H1 (cell line): ENCODE measurements around the gene TTC33. TPM values are rescaled to one million over a fixed set of nuclear protein-coding genes. Genes with fewer than 3 reads are reported as not detected.

ENCODE experiments used
- CTCF ChIA-PET: fragments of 300-600 bp; sonication (Branson Sonifier 250); formaldehyde crosslinking; loops from one replicate; lab custom pipeline; 2021; ENCODE audit not compliant: partially characterized antibody; lab: Charles Lee
- POLR2A ChIA-PET: fragments of 300-600 bp; sonication (Branson Sonifier 250); formaldehyde crosslinking; loops from one replicate; lab custom pipeline; 2021; ENCODE audit warnings: inconsistent platforms; ENCODE audit not compliant: partially characterized antibody; lab: Charles Lee
- DNase-seq, 2 experiments: peaks; one replicate each; pipeline versions ENCODE4 v3.0.0 to v3.0.0-alpha.2; 2010 to 2022; ENCODE audit warnings: low spot score in 2 of 2, low read depth in 1 of 2, mixed read lengths in 1 of 2
- FAIRE-seq: peaks from 2 replicates; lab custom pipeline; 2011; peaks lifted over from hg19 to GRCh38; lab: Jason Lieb, UNC
- H2AFZ ChIP-seq: 2 replicates; pipeline ENCODE4 v1.8.1; 2012; ENCODE audit warnings: low read length, inconsistent platforms
- H2AK5ac ChIP-seq: 2 replicates; pipeline ENCODE4 v1.6.1; 2013; ENCODE audit warnings: low read depth, low read length
- H2BK120ac ChIP-seq: replicated peaks from 2 replicates; pipeline ENCODE3; 2013; ENCODE audit warnings: low read depth, low read length, inconsistent platforms
- H2BK12ac ChIP-seq: 2 replicates; pipeline ENCODE4 v1.6.1; 2013; ENCODE audit warnings: low read depth, low read length
- H2BK15ac ChIP-seq: 2 replicates; pipeline ENCODE4 v1.6.1; 2013; ENCODE audit warnings: low read length
- H2BK20ac ChIP-seq: 2 replicates; pipeline ENCODE4 v1.6.1; 2013; ENCODE audit warnings: low read length
- H2BK5ac ChIP-seq: 2 replicates; pipeline ENCODE4 v1.6.1; 2013; ENCODE audit warnings: low read depth, low read length
- H3K14ac ChIP-seq: 2 replicates; pipeline ENCODE4 v1.6.1; 2013; ENCODE audit warnings: inconsistent platforms; ENCODE audit not compliant: insufficient read length
- H3K18ac ChIP-seq: 2 replicates; pipeline ENCODE4 v1.6.1; 2013; ENCODE audit warnings: low read length; ENCODE audit errors: extremely low read depth
- H3K23ac ChIP-seq: 2 replicates; pipeline ENCODE4 v1.6.1; 2013; ENCODE audit warnings: inconsistent platforms; ENCODE audit not compliant: insufficient read length
- H3K23me2 ChIP-seq: 2 replicates; pipeline ENCODE4 v1.6.1; 2013; ENCODE audit warnings: low read depth, low read length
- H3K27ac ChIP-seq: 2 replicates; pipeline ENCODE4 v1.6.1; 2011; ENCODE audit warnings: low read depth, low read length, inconsistent platforms
- H3K27me3 ChIP-seq, 4 experiments: replicated peaks in 1 of 4; 1 replicate in 1 of 4; 2 replicates in 3 of 4; pipeline versions ENCODE4 v1.6.1 to v1.8.1; 2011 to 2013; ENCODE audit warnings: low read length in 3 of 4, mild to moderate bottlenecking in 3 of 4, inconsistent platforms in 2 of 4, mixed read lengths in 2 of 4, moderate library complexity in 1 of 4; ENCODE audit not compliant: control insufficient read depth in 3 of 4, insufficient read depth in 3 of 4; ENCODE audit errors: extremely low read depth in 1 of 4
- H3K36me3 ChIP-seq, 4 experiments: 2 replicates each; pipeline versions ENCODE4 v1.6.1 to v1.8.1; 2011 to 2013; ENCODE audit warnings: mild to moderate bottlenecking in 4 of 4, low read length in 3 of 4, moderate library complexity in 2 of 4, control low read depth in 1 of 4, inconsistent platforms in 1 of 4; ENCODE audit not compliant: insufficient read depth in 4 of 4, control insufficient read depth in 2 of 4
- H3K4ac ChIP-seq: replicated peaks from 2 replicates; pipeline ENCODE3; 2013; ENCODE audit warnings: low read length, low read depth, mixed read lengths, inconsistent platforms; ENCODE audit not compliant: insufficient read length
- H3K4me1 ChIP-seq, 4 experiments: replicated peaks in 1 of 4; 1 replicate in 1 of 4; 2 replicates in 3 of 4; pipeline versions ENCODE4 v1.6.1 to v1.8.1; 2011 to 2013; ENCODE audit warnings: low read length in 3 of 4, inconsistent platforms in 2 of 4, mixed read lengths in 1 of 4; ENCODE audit not compliant: insufficient read depth in 4 of 4, control insufficient read depth in 3 of 4
- H3K4me2 ChIP-seq, 2 experiments: 2 replicates each; pipeline versions ENCODE4 v1.6.1 to v1.8.1; 2011 to 2013; ENCODE audit warnings: low read depth in 2 of 2, low read length in 2 of 2, control low read depth in 1 of 2, inconsistent platforms in 1 of 2, mild to moderate bottlenecking in 1 of 2; ENCODE audit not compliant: insufficient read depth in 1 of 2
- H3K4me3 ChIP-seq, 4 experiments: fragments of 200-600, 300-600 bp in 1 of 4; sonication (generic), shearing (Covaris generic), sonication (Bioruptor Twin) in 1 of 4; 2 replicates each; pipeline versions ENCODE4 v1.5.1 to v1.8.1; 2011 to 2016; ENCODE audit warnings: low read length in 4 of 4, low read depth in 3 of 4, control low read depth in 2 of 4, inconsistent platforms in 2 of 4, mild to moderate bottlenecking in 2 of 4, mixed read lengths in 1 of 4, moderate library complexity in 1 of 4; ENCODE audit not compliant: insufficient read depth in 2 of 4; ENCODE audit errors: extremely low read depth in 1 of 4
- H3K56ac ChIP-seq: replicated peaks from 2 replicates; pipeline ENCODE3; 2013; ENCODE audit warnings: low read depth, mild to moderate bottlenecking, mixed read lengths, low read length, inconsistent platforms; ENCODE audit not compliant: insufficient read length
- H3K79me1 ChIP-seq: 2 replicates; pipeline ENCODE4 v1.6.1; 2013; ENCODE audit warnings: low read depth, low read length, control low read depth
- H3K79me2 ChIP-seq, 2 experiments: 2 replicates each; pipeline versions ENCODE4 v1.6.1 to v1.8.1; 2012 to 2013; ENCODE audit warnings: low read length in 2 of 2, mild to moderate bottlenecking in 2 of 2, inconsistent platforms in 1 of 2; ENCODE audit not compliant: insufficient read depth in 2 of 2, control insufficient read depth in 1 of 2
- H3K9ac ChIP-seq, 4 experiments: replicated peaks in 1 of 4; 1 replicate in 1 of 4; 2 replicates in 3 of 4; pipeline versions ENCODE4 v1.6.1 to v1.8.1; 2011 to 2013; ENCODE audit warnings: low read depth in 3 of 4, low read length in 3 of 4, control low read depth in 2 of 4, mild to moderate bottlenecking in 2 of 4, moderate library complexity in 2 of 4, inconsistent platforms in 1 of 4; ENCODE audit errors: extremely low read depth in 1 of 4
- H3K9me3 ChIP-seq, 2 experiments: 2 replicates each; pipeline versions ENCODE4 v1.6.1 to v1.8.1; 2012 to 2013; ENCODE audit warnings: mild to moderate bottlenecking in 2 of 2, moderate library complexity in 2 of 2, control low read depth in 1 of 2, inconsistent platforms in 1 of 2, low read depth in 1 of 2, low read length in 1 of 2, mixed read lengths in 1 of 2; ENCODE audit not compliant: insufficient read depth in 2 of 2
- H4K20me1 ChIP-seq, 2 experiments: replicated peaks in 1 of 2; 2 replicates each; pipeline versions ENCODE3 to v1.8.1; 2011 to 2013; ENCODE audit warnings: inconsistent platforms in 2 of 2, low read length in 2 of 2, mild to moderate bottlenecking in 1 of 2; ENCODE audit not compliant: insufficient read depth in 2 of 2, control insufficient read depth in 1 of 2
- H4K5ac ChIP-seq: 2 replicates; pipeline ENCODE4 v1.6.1; 2013; ENCODE audit warnings: low read length, low read depth, mixed read lengths, inconsistent platforms; ENCODE audit not compliant: insufficient read length
- H4K8ac ChIP-seq: 2 replicates; pipeline ENCODE4 v1.8.0; 2013; ENCODE audit warnings: mild to moderate bottlenecking, moderate library complexity, low read length, inconsistent platforms; ENCODE audit not compliant: insufficient read depth; ENCODE audit errors: extremely low read depth
- H4K91ac ChIP-seq: replicated peaks from 2 replicates; pipeline ENCODE3; 2013; ENCODE audit warnings: low read length, mixed read lengths, inconsistent platforms; ENCODE audit not compliant: insufficient read length
- ASH2L ChIP-seq: fragments of 200-600, 300-600 bp; sonication (generic); IDR thresholded peaks from one replicate; pipeline ENCODE4 v1.7.1; 2017; ENCODE audit warnings: low read length
- NANOG ChIP-seq: IDR thresholded peaks from 2 replicates; pipeline ENCODE4 v1.6.1; 2011; ENCODE audit warnings: low read length, low read depth, mild to moderate bottlenecking, inconsistent platforms; ENCODE audit not compliant: insufficient read depth, poor library complexity, severe bottlenecking
- WGBS, 2 experiments: shearing (Covaris generic) in 1 of 2; methylation state at CpG; one replicate each; pipeline versions ENCODE4 v1.1.6 to v1.1.7; 2013 to 2015; ENCODE audit warnings: low lambda C conversion rate in 2 of 2, mixed read lengths in 2 of 2, inconsistent platforms in 1 of 2, low coverage in 1 of 2, missing lambda C conversion rate in 1 of 2; ENCODE audit not compliant: insufficient replicate concordance in 2 of 2, insufficient coverage in 1 of 2, insufficient read length in 1 of 2; ENCODE audit errors: extremely low coverage in 1 of 2, missing lambda C conversion rate in 1 of 2; 5-methylcytosine and 5-hydroxymethylcytosine counted together
- polyA plus RNA-seq, 7 experiments: library from polyadenylated mRNA; depleted of rRNA in 3 of 7; stranded (reverse) in 5 of 7; unstranded in 2 of 7; fragments of >200 nt in 5 of 7; fragments of 200-250 nt in 2 of 7; gene quantifications; 1 replicate in 5 of 7; 2 replicates in 1 of 7; 4 replicates in 1 of 7; pipeline versions ENCODE4 v1.2.1 to v1.2.3, GENCODE V29; 2011 to 2013; ENCODE audit warnings: missing spikeins in 2 of 7, mixed read lengths in 2 of 7
- total RNA-seq: library from RNA; stranded (reverse); fragmentation: NEBNext Ultra II Directional; extraction: Animal tissue kit (Norgen Biotek cat#: 25700); gene quantifications from 2 replicates; pipeline ENCODE4 v1.2.1, GENCODE V29; 2021

The TTC33 gene
- total and polyA plus RNA-seq, 2 of the 8 experiments (the other 6 are each of a cell fraction or from before 2014, with no cell fraction given), result 1.2 to 12.6 TPM

GRCh38 chr5:40791715-40792139 lies 36.0 kb upstream of the TTC33 start:
- Histone ChIP-seq H4K91ac (no peak overlapping the region), H2BK5ac (no peak overlapping the region), H3K9ac (no peak overlapping the region), H3K14ac (no peak overlapping the region), H2AK5ac (no peak overlapping the region), H3K79me2 (peaks cover 28 to 99% of the 10 kb centered on the region in 2 experiments), H3K23me2 (no peaks in the 10 kb centered on the region), H4K20me1 (peaks cover 3 to 8% of the 10 kb centered on the region in 2 experiments), H3K36me3 (no peaks in the 10 kb centered on the region; a peak in 1 of 8 replicates), H2BK20ac (no peak overlapping the region), H3K27ac (no peak overlapping the region), H3K56ac (no peak overlapping the region), H2BK15ac (no peak overlapping the region), H3K9me3 (no peaks in the 10 kb centered on the region), H3K23ac (no peak overlapping the region), H4K8ac (no peak overlapping the region), H3K18ac (no peak overlapping the region), H3K4ac (no peak overlapping the region), H2BK12ac (no peak overlapping the region), H3K79me1 (no peaks in the 10 kb centered on the region; the same call in 1 of the 2 replicates), H3K27me3 (no peaks in the 10 kb centered on the region), H3K4me3 (no peak overlapping the region), H3K4me2 (no peak overlapping the region), H4K5ac (no peak overlapping the region), H2AFZ (no peak overlapping the region), H3K4me1 (no peaks in the 10 kb centered on the region), H2BK120ac (no peak overlapping the region)
- TF ChIP-seq NANOG (no peak), ASH2L (no peak)
- ChIA-PET POLR2A (interaction anchor here (1.0 to 1.8 kb wide), 2 partner anchors 14 to 43 kb away, joined by 5 to 6 read pairs; partner anchors contain the start of gene RPL37), CTCF (no interaction called here)
- 89% methylated on average over 3 of the region's 3 CpGs; no CpG with 5 or more reads in 1 of the 2 experiments for WGBS, 2 experiments
- FAIRE-seq (no peak), DNase-seq (no peak)
